Medulla oblongata (tissue), 1 donor: ENCODE data around the gene RPRD1B.

Experiments used
- DNase-seq: peaks from one replicate; pipeline ENCODE4 v3.0.0-alpha.2; 2015; ENCODE audit errors: extremely low spot score

Gene RPRD1B

GRCh38 chr20:38135271-38135650, 101.7 kb downstream of the RPRD1B start:
- no peak for DNase-seq

GRCh38 chr20:38135651-38136420, 102.3 kb downstream of the RPRD1B start:
- DNase-seq: no peak

GRCh38 chr20:38136421-38137245, 103.1 kb downstream of the RPRD1B start:
- no peak for DNase-seq

- DNase-seq: no peak
These were observed 104.0 kb downstream of the RPRD1B start for GRCh38 chr20:38137441-38138037.

GRCh38 chr20:38138086-38138778, 104.7 kb downstream of the RPRD1B start:
- DNase-seq: no peak

- DNase-seq: no peak
These were observed 105.8 kb downstream of the RPRD1B start for GRCh38 chr20:38139156-38139912.

- DNase-seq: no peak
These were observed 106.6 kb downstream of the RPRD1B start for GRCh38 chr20:38139977-38140753.

GRCh38 chr20:38141204-38141888, 107.8 kb downstream of the RPRD1B start:
- no peak for DNase-seq
